Fibroblast of lung (primary cell): ENCODE data around the gene PDIK1L. TPM values are rescaled to one million over a fixed set of nuclear protein-coding genes. Genes with fewer than 3 reads are reported as not detected.

Experiments used
- DNase-seq, 2 donors: peaks; one replicate each; pipeline versions ENCODE4 v3.0.0 to v3.0.0-alpha.2; 2010; ENCODE audit warnings: low read depth in 2 of 2
- H2AFZ ChIP-seq: 2 replicates; pipeline ENCODE4 v1.5.1; 2012; ENCODE audit warnings: low read length, control low read depth, inconsistent platforms
- H3K27ac ChIP-seq: 2 replicates; pipeline ENCODE4 v1.5.1; 2011; ENCODE audit warnings: low read length, control low read depth; ENCODE audit not compliant: insufficient read depth
- H3K27me3 ChIP-seq: 2 replicates; pipeline ENCODE4 v1.5.1; 2011; ENCODE audit warnings: mild to moderate bottlenecking, low read length; ENCODE audit not compliant: control insufficient read depth, insufficient read depth
- H3K36me3 ChIP-seq: 2 replicates; pipeline ENCODE4 v1.5.1; 2011; ENCODE audit warnings: low read length; ENCODE audit not compliant: control insufficient read depth, insufficient read depth
- H3K4me1 ChIP-seq: 2 replicates; pipeline ENCODE4 v1.5.1; 2011; ENCODE audit warnings: low read length; ENCODE audit not compliant: control insufficient read depth, insufficient read depth; ENCODE audit errors: extremely low read depth
- H3K4me2 ChIP-seq: 2 replicates; pipeline ENCODE4 v1.5.1; 2011; ENCODE audit warnings: low read length, control low read depth; ENCODE audit not compliant: insufficient read depth; ENCODE audit errors: extremely low read depth
- H3K4me3 ChIP-seq, 4 experiments: fragments of 200-600 bp in 1 of 4; sonication (generic) in 1 of 4; replicated peaks in 1 of 4; 2 replicates each; pipeline ENCODE4 v1.5.1; 2011 to 2016; ENCODE audit warnings: low read length in 4 of 4, low read depth in 3 of 4, mild to moderate bottlenecking in 3 of 4, control low read depth in 2 of 4, inconsistent platforms in 1 of 4, mixed read lengths in 1 of 4; ENCODE audit not compliant: insufficient read depth in 1 of 4; ENCODE audit errors: control extremely low read depth in 1 of 4
- H3K79me2 ChIP-seq: 2 replicates; pipeline ENCODE4 v1.5.1; 2012; ENCODE audit warnings: mild to moderate bottlenecking, low read length, inconsistent platforms; ENCODE audit not compliant: control insufficient read depth, insufficient read depth
- H3K9ac ChIP-seq: 2 replicates; pipeline ENCODE4 v1.5.1; 2011; ENCODE audit warnings: mild to moderate bottlenecking, low read length, control low read depth; ENCODE audit not compliant: insufficient read depth
- H3K9me3 ChIP-seq: 2 replicates; pipeline ENCODE4 v1.5.1; 2012; ENCODE audit warnings: low read depth, low read length; ENCODE audit not compliant: control insufficient read depth, insufficient read depth
- H4K20me1 ChIP-seq: 2 replicates; pipeline ENCODE4 v1.5.1; 2011; ENCODE audit warnings: low read length; ENCODE audit not compliant: control insufficient read depth, insufficient read depth; ENCODE audit errors: extremely low read depth
- EZH2 ChIP-seq: IDR thresholded peaks from 2 replicates; pipeline ENCODE4 v1.5.1; 2012; ENCODE audit warnings: low read length, control low read depth, mild to moderate bottlenecking; ENCODE audit errors: missing control alignments
- polyA plus RNA-seq, 2 donors: library from polyadenylated mRNA; depleted of rRNA in 1 of 2; stranded (reverse) in 1 of 2; unstranded in 1 of 2; fragments of >200 nt; gene quantifications; 2 replicates each; pipeline ENCODE4 v1.2.1, GENCODE V29; 2011 to 2012; ENCODE audit warnings: missing spikeins in 1 of 2
- total RNA-seq: library from RNA; depleted of rRNA; stranded (reverse); fragments of >200 nt; gene quantifications from 2 replicates; pipeline ENCODE4 v1.2.1, GENCODE V29; 2014
- TF ChIP-seq, protein P1 (sequence below), 2 donors: IDR thresholded peaks in 1 of 2; conservative IDR thresholded peaks in 1 of 2; 1 replicate in 1 of 2; 2 replicates in 1 of 2; pipeline ENCODE4 v1.5.1; 2011 to 2012; ENCODE audit warnings: low read length in 2 of 2, control low read depth in 1 of 2, inconsistent platforms in 1 of 2, low read depth in 1 of 2, mild to moderate bottlenecking in 1 of 2

Gene PDIK1L
- total and polyA plus RNA-seq, 2 donors (not counting 1 experiment from before 2014, with no cell fraction given) = 3.0 to 4.3 TPM

- Histone ChIP-seq H3K79me2 (no peaks in the 10 kb centered on the region), H3K27ac (no peak overlapping the region), H3K4me3 (no peak overlapping the region), H3K9ac (no peak overlapping the region), H3K4me1 (peaks cover 3% of the 10 kb centered on the region), H2AFZ (no peak overlapping the region), H4K20me1 (no peaks in the 10 kb centered on the region), H3K27me3 (no peaks in the 10 kb centered on the region), H3K36me3 (no peaks in the 10 kb centered on the region), H3K4me2 (no peak overlapping the region), H3K9me3 (no peaks in the 10 kb centered on the region)
- DNase-seq = peak in 1 of 2 donors; percentile 51
- TF ChIP-seq, protein P1, sequence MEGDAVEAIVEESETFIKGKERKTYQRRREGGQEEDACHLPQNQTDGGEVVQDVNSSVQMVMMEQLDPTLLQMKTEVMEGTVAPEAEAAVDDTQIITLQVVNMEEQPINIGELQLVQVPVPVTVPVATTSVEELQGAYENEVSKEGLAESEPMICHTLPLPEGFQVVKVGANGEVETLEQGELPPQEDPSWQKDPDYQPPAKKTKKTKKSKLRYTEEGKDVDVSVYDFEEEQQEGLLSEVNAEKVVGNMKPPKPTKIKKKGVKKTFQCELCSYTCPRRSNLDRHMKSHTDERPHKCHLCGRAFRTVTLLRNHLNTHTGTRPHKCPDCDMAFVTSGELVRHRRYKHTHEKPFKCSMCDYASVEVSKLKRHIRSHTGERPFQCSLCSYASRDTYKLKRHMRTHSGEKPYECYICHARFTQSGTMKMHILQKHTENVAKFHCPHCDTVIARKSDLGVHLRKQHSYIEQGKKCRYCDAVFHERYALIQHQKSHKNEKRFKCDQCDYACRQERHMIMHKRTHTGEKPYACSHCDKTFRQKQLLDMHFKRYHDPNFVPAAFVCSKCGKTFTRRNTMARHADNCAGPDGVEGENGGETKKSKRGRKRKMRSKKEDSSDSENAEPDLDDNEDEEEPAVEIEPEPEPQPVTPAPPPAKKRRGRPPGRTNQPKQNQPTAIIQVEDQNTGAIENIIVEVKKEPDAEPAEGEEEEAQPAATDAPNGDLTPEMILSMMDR (conservative IDR thresholded peaks at IDR 0.05 in 1 of 2, IDR thresholded peaks at IDR 0.05 in 1 of 2; ENCODE audit: low read depth in 1 of 2, low read length in 2 of 2) = no peak
Measured at GRCh38 chr1:26122988-26123973, 11.7 kb downstream of the PDIK1L start.

DNA sequence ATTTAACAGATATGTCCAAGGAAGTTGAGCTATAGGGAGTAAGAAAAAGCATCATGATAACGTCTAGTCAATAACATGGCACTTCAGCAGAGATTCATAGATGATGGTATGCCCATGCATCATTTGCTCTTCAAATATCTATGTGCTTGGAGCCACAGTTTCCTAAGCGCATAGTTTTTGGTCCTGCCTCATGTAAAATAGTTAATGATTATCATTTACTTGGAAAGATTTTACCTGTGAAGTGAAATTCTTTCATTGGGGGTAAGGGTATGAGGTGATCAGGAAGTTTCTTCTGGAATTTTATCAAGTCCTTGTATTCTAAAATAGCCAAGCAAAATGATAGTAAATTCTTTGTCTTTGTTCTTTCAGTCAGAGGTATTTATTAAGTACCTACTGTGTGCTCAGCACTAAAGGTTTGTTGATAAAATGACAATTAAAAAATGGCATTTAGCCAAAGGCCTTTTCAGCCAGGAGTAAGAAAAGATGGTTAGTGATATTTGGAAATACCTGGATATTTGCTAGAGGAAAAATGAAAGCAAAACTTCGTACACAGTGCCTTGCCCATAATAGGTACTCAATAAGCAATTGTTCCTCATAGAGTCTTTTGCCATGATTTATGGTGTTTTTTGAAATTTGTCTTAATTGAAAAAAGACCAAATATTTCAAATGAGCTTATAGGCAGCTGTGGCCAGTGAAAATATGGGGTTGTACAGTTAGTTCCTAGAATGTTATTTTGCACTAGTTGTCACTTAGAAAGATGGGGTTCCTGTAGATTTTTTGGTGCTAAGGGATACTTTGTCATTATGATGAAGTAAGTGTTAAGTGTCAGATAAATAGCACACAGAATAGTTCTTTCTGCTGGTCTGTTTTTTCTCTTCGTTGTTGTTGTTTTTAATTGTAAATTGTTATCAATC is 13.1 kb downstream of the PDIK1L start:
- Histone ChIP-seq H3K36me3 (no peaks in the 10 kb centered on the region), H3K27ac (no peak overlapping the region), H3K4me2 (no peak overlapping the region), H3K27me3 (no peaks in the 10 kb centered on the region), H3K4me1 (peaks cover 3% of the 10 kb centered on the region), H3K79me2 (no peaks in the 10 kb centered on the region), H3K4me3 (no peak overlapping the region), H3K9me3 (no peaks in the 10 kb centered on the region), H3K9ac (no peak overlapping the region), H2AFZ (no peak overlapping the region), H4K20me1 (no peaks in the 10 kb centered on the region)
- TF ChIP-seq EZH2 = no peak
- TF ChIP-seq, protein P1 (conservative IDR thresholded peaks at IDR 0.05 in 1 of 2, IDR thresholded peaks at IDR 0.05 in 1 of 2; ENCODE audit: low read depth in 1 of 2, low read length in 2 of 2) = no peak
- DNase-seq = no peak

DNA sequence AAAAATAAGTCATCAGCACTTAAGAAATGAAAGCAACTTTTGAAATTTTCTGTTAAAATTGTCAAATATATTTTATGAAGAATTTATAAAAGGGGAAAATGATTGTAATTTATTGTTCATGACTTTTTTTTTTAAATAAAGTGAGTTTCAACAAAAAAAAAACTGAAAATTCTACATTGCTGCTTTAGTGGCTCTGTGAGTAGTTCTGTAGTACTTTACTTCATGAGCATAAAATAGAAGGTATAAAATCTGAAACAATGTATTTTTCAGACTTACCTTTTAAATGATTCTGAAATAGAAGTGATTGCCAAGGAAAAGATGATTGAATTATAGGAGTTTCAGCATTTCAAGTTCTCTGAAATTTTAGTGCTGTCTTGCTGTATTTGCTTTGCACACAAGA is 13.8 kb downstream of the PDIK1L start:
- no peak overlapping the region for H3K4me2 ChIP-seq
- no peak for DNase-seq
- no peak overlapping the region for H2AFZ ChIP-seq
- H3K9me3 ChIP-seq = no peaks in the 10 kb centered on the region
- no peak overlapping the region for H3K27ac ChIP-seq
- H4K20me1 ChIP-seq = no peaks in the 10 kb centered on the region
- no peak for TF ChIP-seq EZH2
- TF ChIP-seq, protein P1 (conservative IDR thresholded peaks at IDR 0.05 in 1 of 2, IDR thresholded peaks at IDR 0.05 in 1 of 2; ENCODE audit: low read depth in 1 of 2, low read length in 2 of 2) = no peak
- H3K36me3 ChIP-seq = no peaks in the 10 kb centered on the region
- H3K4me3 ChIP-seq = no peak overlapping the region
- H3K27me3 ChIP-seq = no peaks in the 10 kb centered on the region
- H3K9ac ChIP-seq = no peak overlapping the region
- H3K4me1 ChIP-seq = peaks cover 3% of the 10 kb centered on the region
- H3K79me2 ChIP-seq = no peaks in the 10 kb centered on the region
